A172 (cell line): ENCODE data around the gene MAP3K10. TPM values are rescaled to one million over a fixed set of nuclear protein-coding genes. Genes with fewer than 3 reads are reported as not detected.

Source experiments
- DNase-seq: peaks from one replicate; pipeline ENCODE4 v3.0.0-alpha.2; 2015; ENCODE audit warnings: low spot score
- total RNA-seq: library from RNA; depleted of rRNA; stranded (reverse); fragments of >200 nt; shearing (Covaris generic); gene quantifications from 2 replicates; pipeline ENCODE4 v1.2.3, GENCODE V29; 2014

MAP3K10 gene
- total RNA-seq, 1 experiment from 2014 or later: 6.2 TPM

DNA sequence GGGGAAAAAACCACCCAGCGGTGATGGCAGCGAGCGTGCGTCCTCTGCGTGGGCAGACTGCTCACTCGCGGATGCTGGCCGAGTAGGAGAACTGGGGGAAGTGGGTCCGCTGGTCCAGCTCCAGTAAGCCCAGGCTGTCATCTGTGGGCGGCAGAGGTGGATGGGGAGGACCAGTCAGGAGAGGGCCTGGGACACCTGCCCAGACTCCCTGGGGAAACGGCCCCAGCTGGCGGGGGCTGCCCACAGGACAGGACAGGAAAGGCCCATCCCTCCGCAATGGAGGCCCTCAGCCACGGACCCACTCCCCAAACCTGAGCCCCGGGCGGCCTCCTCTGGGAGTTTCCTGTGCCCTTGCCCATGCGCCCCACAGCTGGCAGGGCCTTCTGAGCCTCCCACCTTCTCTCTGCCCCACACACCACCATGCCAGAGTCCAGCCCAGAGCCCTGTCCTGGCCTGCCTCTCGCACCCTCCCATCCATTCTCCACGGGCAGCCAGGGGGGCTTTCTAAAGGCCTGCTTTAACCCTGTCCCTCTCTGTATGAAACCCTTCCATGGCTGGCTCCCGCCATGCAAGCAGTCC, 42.7 kb downstream of the MAP3K10 start:
- no peak for DNase-seq

DNA sequence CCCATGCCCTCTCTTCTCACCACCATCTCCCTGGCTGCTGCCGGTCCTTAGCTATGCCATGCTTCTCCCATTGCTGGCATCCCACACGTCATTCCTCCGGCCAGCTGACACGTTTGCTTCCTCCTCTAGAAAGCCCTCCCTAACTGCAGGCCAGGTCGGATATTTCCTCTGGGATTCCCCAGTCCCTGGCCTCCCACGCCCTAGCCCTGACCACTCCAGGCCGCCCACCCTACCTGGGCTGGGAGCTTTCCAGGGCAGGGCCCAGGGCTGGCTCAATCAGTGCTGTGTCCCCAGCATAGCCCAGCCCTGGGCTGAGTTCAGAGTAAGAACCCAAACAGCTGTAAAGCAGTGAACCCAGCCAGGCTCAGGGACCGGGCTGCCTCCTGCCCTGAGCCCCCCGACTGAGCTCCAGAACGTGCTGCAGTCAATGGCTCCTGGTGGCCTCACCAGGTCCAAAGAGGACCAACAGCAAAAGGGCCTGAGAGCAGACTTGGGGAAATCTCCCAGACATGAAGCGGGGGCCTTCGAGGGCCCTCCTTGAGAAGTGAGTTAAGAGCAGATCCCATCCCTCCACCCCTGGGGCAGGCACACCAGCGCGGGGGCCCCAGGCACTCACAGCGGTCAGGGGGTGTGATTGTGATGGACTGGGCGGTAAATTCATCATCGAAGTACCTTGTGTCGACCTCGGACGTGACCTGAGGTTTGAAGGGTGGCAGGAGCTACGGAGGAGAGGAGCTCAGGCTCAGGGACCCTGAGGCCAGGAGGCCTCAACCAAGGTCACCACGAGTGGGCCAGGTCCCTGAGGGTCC, 43.4 kb downstream of the MAP3K10 start:
- no peak for DNase-seq

DNA sequence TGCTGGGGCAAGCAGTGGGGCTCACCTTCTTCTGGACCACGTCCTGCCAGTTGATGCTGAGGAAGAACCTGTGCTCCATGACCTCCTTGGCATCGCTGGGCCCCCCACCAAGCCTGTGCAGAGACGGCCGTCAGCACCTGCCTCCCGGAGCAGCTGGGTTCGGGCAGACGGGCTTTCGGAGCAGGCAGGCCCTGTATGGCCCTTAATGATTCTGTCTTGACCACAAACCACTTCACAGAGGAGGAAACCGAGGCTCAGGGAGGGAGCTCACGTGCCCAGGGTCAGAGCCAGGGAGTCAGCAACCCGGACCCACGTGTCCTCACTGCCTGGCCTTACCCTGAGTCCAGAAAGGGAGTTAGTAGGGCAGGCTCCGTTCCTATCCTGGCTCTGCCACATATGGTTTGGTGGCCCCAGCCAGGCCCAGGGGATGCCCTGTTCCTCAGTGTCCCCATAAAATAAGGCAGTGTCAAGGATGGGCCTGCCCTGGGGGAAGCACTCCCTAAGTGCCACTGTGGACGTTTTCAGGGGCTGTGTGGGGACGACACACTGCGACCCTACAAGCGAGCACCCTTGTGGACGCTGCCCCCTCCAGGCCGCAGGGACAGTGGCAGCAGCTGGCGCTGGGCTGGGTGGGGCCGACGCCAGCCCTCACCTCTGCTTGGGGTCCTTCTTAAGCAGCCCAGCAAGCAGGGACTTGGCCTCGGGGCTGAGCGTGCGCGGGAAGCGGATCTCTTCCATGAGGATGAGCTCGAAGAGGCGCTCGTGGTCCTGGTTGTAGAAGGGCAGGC, 44.2 kb downstream of the MAP3K10 start:
- no peak for DNase-seq

DNA sequence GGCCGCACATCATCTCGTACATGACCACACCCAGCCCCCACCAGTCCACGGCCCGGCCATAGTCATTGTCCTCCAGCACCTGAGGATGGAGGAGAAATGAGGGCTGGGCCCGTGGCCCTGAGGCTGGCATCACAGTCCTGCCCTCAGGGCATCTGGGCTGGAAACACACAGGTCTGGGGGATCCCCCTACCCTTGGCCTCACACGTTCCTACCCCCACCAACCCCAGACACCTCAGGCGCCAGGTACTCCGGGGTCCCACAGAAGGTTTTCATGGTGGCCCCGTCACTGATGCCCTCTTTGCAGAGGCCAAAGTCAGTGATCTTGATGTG, 44.8 kb downstream of the MAP3K10 start:
- no peak for DNase-seq

DNA sequence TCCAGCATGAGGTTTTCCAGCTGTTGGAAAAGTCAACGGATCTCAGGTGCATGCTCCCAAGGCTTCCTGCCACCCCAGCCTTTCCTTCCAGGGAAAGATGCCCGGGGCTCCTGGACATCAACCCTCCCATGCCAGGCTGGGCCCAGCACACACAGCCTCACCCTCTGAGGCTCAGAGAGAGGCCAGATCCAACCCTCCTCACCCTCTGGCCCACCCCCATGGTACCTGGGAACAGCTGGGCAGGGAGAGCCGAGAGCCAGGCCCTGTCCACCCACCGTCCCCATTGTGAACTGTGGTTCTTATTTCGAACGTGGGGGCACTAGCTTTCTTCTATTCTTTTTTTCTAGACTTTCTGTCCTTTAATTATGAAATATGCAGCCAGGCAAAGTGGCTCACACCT, 45.1 kb downstream of the MAP3K10 start:
- DNase-seq: no peak

DNA sequence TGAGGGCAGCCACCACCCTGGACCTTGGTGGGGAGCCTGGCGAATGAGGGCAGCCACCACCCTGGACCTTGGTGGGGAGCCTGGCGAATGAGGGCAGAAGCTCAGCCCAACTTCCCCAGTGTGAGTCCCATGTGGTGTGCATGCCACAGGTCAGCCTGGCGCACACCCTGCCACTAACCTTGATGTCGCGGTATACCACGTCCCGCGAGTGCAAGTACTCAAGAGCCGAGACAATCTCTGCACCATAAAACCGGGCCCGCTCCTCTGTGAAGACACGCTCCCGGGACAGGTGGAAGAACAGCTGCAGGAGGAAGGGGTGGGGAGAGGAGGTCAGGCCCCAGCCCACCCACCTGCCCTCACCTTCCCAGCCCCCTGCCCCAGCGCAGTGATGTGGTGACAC, 46.6 kb downstream of the MAP3K10 start:
- DNase-seq: no peak

DNA sequence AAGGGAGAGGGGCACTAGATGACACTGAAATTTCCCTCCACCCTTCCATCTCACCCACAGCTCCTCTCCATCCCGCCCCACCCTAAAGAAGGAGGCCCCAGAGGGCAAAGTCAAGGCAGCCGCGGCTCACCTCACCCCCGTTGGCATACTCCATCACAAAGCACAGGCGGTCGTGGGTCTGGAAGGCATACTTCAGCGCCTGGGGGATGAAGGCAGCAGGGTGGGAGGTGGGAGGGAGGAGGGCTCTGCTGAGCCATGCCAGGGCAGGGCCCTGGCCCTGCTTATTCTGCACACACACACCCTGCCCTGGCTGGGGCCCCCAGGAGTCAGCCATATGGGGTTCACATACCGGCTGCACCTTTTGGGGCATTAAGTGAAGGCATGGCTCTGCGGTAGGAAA, 47.5 kb downstream of the MAP3K10 start:
- DNase-seq: no peak

DNA sequence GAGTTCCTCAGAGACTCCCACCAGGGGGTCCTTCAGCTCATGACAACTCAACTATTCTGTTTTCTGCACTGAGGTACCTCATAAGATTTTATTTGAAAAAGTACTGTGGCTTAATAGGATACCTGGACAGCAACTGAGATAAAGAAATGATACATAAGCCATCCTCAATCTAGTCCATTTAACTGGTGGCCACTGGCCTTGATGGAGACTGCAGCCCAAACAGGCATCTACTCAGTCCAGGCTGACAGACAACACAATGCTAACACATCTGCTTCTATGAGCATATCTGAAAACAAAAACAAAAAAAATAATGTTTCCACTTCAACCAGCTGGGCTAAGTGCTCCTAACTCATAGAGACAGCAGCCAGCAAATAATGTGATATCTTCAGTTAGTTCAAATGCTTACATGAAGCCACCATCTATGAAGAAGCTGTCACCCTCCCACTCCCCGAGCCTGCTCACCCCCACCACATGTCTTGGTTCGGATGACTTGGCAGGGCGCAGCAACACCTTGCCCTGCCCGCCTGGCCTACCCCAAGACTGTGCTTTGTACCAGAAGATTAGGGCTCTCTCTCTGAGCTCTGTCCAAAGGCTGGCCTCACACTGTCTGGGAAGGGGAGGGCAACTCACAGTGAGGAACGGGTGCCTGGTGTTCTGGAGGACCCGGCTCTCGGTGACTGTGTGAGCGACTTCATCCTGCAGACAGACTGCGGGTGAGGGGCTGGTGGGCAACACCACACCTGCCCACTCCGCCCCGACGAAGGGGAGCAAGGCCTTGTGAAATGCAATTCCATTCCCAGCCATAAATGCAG, 48.4 kb downstream of the MAP3K10 start:
- DNase-seq: no peak

DNA sequence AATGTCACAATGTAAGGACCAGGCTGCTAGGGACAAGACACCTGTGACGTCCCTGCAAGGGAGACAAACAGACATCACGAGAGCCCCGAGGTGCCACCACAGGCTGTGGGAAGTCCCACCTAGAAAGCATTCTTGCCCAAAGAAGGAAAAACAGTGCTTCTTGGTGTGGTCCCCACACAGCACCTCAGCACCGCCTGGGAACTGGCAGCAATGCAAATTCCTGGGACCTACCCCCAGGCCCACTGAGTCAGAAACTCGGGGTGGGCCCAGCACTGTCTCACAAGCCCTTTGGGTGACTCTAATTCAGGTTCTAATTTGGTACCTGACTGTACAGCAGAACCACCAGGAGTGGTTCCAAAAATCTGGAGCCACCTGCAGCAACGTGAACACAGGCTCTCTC, 49.1 kb downstream of the MAP3K10 start:
- DNase-seq: no peak

DNA sequence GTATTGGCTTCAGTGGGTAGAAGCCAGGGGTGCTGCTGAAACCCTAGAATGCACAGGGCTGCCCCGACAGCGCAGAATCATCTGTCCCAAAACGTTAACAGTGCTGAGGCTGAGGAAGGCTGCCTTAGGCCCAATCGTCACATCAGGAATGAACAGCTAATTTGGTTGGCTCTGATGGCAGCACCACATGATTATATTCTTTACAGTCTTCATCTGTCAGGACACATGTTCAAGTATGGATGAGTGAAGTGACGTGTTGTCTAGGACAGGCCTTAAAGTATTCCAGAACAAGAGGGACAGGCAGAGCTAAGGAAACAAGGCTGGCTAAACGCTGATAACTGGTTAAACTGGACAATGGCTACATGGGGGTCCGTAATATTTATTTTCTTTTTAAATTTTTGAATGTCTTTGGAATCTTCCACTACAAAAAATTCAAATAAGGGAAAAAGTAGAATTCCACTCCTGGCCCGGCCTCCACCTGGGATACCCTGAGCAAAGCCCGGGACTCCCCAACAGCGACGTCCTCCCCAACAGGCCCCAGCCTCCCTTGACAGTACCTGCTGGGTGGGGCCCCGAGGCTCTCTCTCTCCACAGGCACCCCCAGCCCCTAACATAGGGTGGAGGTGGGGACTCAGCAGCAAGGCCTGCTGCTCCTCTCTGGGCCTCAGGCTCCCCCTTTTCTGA, 50.0 kb downstream of the MAP3K10 start:
- no peak for DNase-seq

DNA sequence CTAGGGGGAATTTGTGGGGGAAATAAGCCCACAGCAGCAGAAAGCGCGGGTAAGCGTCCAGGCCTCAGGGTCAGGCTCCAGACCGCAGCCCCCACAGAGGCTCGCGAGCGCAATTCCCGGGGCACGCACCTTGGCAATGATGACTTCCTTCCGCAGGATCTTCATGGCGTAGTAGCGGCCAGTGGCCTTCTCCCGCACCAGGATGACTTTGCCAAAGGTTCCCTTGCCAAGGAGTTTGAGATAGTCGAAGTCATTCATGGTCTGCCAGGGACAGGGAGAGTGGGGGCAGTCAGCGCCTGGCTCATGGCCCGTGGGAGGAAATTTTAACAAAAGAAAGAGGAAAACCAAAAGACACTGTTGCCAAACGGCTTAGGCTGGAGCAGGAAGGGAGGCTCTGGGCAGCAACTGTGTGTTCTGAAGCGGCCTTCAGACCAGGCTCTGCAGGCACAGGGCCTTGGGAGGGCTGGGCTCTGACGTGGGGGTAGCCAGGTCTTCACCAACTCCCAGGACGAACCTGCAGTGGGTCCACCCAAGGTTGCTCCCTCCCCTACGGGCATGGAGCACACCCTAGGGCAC, 50.7 kb downstream of the MAP3K10 start:
- DNase-seq: no peak

DNA sequence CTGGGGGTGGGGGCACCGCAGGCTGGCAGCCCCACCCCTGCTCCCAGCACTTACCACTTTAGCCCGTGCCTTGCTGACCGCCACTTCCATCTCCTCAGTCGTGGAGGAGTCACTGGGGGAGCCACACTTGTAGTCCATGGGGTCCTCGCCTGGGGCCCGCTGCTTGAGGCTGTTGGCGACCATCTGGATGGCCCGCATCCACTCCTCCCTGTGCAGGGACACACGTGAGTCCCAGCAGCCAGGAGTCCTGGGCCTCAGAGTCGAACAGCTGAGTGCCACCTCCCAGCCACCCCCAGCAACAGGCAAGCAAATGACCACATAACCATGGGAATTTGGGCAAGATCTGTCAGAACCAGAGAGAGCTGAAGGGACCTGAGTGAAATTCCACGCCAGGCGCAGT, 51.3 kb downstream of the MAP3K10 start:
- no peak for DNase-seq

DNA sequence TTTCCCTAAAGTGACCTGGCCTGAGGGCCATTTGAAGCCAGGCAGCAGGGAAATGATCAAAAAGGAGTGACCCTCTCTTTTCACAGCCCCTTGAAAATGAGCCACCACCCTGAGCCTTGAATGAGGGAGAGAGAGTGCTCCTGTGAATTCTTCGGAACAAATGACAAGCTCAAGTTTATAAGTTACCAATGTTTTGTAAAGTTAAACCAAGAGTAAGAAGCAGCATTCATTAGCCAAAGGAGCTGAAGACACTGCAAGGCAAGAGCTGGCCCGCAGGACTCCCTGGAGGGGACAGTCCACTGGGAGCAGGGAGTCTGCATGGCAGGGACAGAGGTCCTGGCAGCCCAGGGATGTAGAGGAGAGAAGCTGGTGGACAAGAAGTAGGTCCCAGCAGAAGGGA, 52.0 kb downstream of the MAP3K10 start:
- no peak for DNase-seq

DNA sequence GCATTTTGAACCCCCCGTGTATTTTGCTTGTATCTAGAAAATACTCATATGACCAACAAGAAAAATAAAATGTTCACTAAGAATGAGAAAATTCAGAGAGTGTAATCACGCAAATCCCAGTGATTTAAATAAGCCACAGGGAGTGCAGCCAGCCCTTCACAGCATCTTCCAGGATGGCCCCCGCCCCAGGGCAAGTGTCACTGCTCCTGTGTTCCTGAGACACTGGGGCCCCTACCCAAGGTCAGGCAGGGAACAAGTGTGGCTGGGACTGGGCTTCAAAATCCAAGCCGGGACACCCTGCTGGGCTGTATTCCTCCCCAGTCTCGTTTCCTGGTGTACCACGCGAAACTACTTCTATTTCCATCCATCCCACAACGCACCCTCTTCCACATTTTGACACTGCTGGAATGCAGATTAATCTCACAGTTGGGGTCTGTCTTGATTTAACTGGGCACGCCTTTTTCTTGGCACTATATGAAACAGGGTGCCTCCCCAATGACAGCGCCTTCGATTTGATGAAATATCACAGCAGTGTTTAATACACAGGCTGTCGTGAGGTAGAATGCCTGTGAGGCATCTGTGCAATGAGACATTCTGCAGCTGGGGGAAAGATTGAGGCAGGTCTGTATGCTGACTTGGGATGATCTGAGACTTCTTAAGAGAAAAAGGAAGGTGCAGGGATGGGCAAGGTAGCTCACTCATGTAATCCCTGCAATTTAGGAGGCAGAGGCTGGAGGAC, 53.5 kb downstream of the MAP3K10 start:
- DNase-seq: no peak

DNA sequence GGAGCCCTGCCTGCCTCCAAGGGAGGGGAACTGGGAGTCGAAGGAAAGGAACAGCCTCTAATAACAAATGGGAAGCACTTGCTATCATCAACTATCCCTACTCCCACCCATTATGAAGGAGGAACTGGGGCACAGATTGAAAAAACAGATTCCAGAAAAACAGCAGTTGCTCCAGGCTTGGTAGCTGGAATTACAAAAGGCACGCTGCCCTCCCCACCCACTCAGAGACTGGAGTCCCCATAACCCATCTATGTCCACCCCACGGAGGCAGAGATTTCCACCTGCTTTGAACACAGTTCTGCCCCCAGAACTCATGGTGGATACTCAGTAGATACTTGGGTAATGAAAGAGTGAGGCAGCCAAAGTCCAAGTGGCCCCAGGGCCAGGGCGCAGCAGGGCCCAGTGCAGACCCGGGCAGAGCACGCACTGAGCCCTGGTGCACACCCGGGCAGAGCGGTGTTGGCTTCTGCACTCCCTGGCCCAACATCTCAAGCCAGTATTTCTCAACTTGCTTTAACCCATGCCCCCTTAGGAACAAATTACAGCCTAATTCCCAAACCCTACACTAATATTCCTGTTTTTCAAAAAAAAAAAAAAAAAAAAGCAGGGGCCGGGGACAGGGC, 54.4 kb downstream of the MAP3K10 start:
- no peak for DNase-seq

DNA sequence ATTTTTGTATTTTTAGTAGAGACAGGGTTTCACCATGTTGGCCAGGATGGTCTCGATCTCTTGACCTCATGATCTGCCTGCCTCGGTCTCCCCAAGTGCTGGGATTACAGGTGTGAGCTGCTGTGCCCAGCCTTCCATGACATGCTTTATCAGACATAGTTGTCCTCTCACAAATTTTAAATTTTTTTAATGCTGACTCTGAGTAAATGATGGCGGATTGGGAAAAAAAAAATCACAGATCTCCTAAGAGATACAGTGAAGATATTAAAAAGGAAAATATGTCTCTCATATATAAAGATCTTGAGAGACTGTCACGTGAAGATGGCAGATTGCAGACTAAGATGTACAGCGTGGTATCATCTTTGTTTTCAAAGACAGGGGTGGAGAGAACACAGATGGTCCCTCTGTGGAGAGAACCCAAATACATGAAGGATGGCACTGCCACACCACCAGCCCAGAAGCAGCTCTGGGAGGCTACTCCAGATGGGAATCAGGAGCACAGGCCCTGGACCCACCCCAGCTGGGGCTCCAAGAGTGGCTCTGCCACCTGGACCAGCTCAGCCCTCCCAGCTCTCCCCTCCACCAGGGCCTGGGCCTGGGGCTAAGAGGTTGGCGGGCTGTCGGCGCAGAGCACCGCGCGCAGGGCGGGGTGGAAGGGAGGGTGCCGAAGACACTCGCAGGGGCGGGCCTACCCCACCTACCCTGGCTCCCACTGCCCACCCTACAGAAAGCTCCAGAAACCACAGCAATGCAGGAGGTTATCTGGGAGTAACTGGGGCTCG, 55.3 kb downstream of the MAP3K10 start:
- DNase-seq: no peak

DNA sequence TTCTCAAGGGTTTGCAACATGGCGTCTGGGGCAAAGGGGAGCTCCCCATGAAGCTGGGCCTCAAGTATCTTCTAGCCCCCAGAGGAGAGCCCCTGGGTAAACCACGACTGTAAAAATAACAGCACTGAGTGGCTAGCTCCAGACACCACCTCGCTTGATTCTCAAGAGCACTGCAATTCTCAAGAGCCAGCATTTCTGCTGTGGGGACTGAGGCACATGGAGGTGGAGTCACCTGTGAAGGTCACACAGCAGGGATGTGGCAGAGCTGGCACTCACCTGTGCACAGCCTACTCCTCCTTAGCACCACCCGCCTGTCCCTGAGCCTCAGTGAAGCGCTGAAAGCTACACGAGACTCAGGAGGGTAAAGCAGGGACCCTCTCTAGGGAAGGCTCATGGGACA, 56.0 kb downstream of the MAP3K10 start:
- no peak for DNase-seq

DNA sequence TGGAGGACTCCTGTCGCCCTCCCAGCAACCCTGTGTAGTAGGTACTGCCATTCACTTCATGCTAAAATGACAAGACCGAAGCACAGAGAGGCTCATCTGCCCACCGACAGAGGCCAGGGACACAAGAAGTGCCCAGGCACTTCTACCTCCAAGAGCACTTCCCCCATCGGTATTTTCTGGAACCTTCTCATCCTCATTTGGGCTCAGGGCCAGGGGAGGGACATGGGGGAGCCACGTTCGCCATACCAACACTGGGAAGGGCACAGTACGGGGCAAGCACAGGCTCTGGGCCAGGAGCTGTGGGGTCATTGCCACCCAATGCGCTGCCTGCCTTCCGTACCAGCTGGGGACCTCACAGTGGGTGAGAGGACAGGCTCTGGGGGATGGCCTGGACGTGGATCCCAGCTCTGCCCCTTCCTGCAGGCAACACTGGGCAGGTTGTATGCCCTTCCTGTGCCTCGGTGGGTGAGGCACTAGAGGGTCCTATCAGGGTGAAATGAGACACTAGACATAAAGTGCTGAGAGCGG, 56.6 kb downstream of the MAP3K10 start:
- no peak for DNase-seq

DNA sequence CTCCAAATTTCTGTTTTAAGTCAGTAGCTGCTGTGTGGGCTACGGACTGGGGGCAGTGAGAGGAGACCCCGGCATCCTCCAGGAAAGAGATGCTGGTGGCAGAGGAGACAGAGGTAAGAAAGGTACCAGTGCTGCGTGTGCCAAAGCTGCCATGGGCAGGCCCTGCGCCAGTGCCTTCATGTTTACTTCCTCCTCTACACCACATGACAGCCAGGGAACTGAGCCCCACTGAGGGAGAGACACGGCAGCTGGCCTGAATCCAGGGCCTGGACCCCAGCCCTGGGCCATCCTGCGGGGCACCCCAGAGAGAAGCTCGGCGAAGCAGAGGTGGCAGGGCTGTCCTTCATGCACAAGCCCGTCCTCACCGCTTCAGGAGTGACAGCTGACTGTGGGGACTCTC, 58.0 kb downstream of the MAP3K10 start:
- DNase-seq: no peak
